Uterus (tissue), 4 donors: ENCODE measurements around the gene CHST9. TPM values are rescaled to one million over a fixed set of nuclear protein-coding genes. Genes with fewer than 3 reads are reported as not detected.
A peak's percentile ranks its signal among the peaks of the same experiment; 100 is the strongest.

ENCODE experiments used
- DNase-seq, 2 donors: peaks; one replicate each; pipeline ENCODE4 v3.0.0-alpha.2; 2019 to 2020
- H3K27ac ChIP-seq, 2 donors: fragments of 200-600 bp; sonication (generic); 1 replicate in 1 of 2; 2 replicates in 1 of 2; pipeline ENCODE4 v1.5.1; 2016 to 2018
- H3K27me3 ChIP-seq, 2 donors: fragments of 200-600 bp; sonication (generic); one replicate each; pipeline ENCODE4 v1.5.1; 2018 to 2019; ENCODE audit warnings: control low read depth in 1 of 2
- H3K36me3 ChIP-seq, 2 donors: fragments of 200-600 bp; sonication (generic); one replicate each; pipeline ENCODE4 v1.5.1; 2019; ENCODE audit warnings: control low read depth in 1 of 2
- H3K4me1 ChIP-seq, 2 donors: fragments of 200-600 bp; sonication (generic); one replicate each; pipeline ENCODE4 v1.5.1; 2018 to 2019; ENCODE audit warnings: control low read depth in 1 of 2
- H3K4me3 ChIP-seq, 2 donors: fragments of 200-600 bp; sonication (generic); 1 replicate in 1 of 2; 2 replicates in 1 of 2; pipeline ENCODE4 v1.5.1; 2018 to 2019; ENCODE audit warnings: mild to moderate bottlenecking in 1 of 2
- H3K9me3 ChIP-seq, 2 donors: fragments of 200-600 bp; sonication (generic); one replicate each; pipeline ENCODE4 v1.5.1; 2019; ENCODE audit warnings: control low read depth in 1 of 2
- POLR2A ChIP-seq, 2 donors: fragments of 450-650 bp; IDR thresholded peaks; one replicate each; pipeline ENCODE4 v1.6.1; 2016; ENCODE audit warnings: antibody characterized with exemption in 2 of 2, mild to moderate bottlenecking in 1 of 2, moderate library complexity in 1 of 2
- intact Hi-C: fragments of 100-400 bp; cut with DNase I; formaldehyde crosslinking; loops from one replicate; pipeline ENCODE4 v1.15.1; 2023; ENCODE audit warnings: low total_unique reads
- total RNA-seq, 4 donors: library from RNA; depleted of rRNA in 3 of 4; stranded (reverse); fragments of >200 nt in 3 of 4; gene quantifications; one replicate each; pipeline versions ENCODE4 v1.1.0 to v1.2.4, GENCODE V29; 2014 to 2023
- TF ChIP-seq, protein P1 (sequence below), 4 experiments: fragments of 200-600 bp in 2 of 4; fragments of 450-650 bp in 2 of 4; sonication (generic) in 2 of 4; IDR thresholded peaks; one replicate each; pipeline ENCODE4 v1.5.1; 2016 to 2019; ENCODE audit warnings: antibody characterized with exemption in 4 of 4, mild to moderate bottlenecking in 2 of 4, moderate library complexity in 1 of 4
- donor health status: DM: yes; HTN: yes; CAD: no.

CHST9 gene
- total RNA-seq, 4 donors from 2014 or later, result 0.21 to 3.7 TPM; not detected in 2

DNA sequence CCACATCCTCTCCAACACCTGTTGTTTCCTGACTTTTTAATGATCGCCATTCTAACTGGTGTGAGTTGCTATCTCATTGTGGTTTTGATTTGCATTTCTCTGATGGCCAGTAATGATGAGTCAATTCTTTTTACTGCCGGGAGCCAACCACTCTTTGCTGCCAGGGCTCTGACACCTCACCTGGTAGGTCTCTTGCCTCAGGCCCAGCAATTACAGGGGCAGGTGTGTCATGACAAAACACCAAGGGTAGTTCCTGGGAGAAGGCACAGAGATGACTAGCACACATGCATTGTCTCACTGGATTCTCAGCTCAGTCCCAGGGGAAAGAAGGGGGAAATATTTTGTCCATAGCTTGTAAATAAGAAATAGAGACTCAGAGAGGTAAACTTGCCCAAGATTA is 122.3 kb downstream of the CHST9 start:
- Histone ChIP-seq H3K4me1 (no peaks in the 10 kb centered on the region), H3K4me3 (no peak overlapping the region), H3K9me3 (no peaks in the 10 kb centered on the region), H3K36me3 (no peaks in the 10 kb centered on the region), H3K27ac (no peak overlapping the region), H3K27me3 (no peaks in the 10 kb centered on the region)
- no peak for DNase-seq
- intact Hi-C loops, result no loop called here
- no peak for TF ChIP-seq POLR2A (IDR thresholded peaks at IDR 0.05)
- TF ChIP-seq, protein P1, sequence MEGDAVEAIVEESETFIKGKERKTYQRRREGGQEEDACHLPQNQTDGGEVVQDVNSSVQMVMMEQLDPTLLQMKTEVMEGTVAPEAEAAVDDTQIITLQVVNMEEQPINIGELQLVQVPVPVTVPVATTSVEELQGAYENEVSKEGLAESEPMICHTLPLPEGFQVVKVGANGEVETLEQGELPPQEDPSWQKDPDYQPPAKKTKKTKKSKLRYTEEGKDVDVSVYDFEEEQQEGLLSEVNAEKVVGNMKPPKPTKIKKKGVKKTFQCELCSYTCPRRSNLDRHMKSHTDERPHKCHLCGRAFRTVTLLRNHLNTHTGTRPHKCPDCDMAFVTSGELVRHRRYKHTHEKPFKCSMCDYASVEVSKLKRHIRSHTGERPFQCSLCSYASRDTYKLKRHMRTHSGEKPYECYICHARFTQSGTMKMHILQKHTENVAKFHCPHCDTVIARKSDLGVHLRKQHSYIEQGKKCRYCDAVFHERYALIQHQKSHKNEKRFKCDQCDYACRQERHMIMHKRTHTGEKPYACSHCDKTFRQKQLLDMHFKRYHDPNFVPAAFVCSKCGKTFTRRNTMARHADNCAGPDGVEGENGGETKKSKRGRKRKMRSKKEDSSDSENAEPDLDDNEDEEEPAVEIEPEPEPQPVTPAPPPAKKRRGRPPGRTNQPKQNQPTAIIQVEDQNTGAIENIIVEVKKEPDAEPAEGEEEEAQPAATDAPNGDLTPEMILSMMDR (IDR thresholded peaks at IDR 0.05), result no peak

DNA sequence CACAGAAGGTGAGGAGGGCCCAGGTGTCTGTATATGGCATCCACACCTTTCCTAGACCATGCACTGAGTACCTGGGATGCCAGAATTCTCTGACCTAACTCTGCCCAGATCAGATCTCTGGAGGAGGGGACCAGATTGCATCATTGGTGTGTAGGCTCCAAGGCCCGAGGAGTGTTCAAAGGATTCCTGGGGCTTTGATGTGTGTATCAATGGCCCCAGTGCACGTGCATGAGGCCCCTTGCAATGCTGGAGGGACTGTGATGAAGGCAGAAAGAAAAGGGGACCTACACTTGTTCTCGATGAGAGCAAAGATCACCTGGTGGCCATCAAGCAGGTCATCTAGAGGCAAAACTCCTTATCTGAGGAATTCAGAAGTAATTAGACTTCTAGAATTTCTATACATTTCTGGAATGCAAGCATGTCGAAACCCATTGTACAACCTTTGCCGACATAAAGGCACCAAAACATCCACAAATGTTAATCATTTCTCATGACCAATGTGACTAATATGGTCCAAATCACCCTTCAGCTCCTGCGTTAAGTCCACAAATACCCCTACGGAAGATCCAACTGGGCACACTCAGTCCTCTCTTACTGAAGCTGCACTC is 123.5 kb downstream of the CHST9 start:
- Histone ChIP-seq H3K27ac (no peak overlapping the region), H3K36me3 (no peaks in the 10 kb centered on the region), H3K4me3 (no peak overlapping the region), H3K27me3 (no peaks in the 10 kb centered on the region), H3K9me3 (no peaks in the 10 kb centered on the region), H3K4me1 (no peaks in the 10 kb centered on the region)
- no peak for DNase-seq
- intact Hi-C loops, result no loop called here
- TF ChIP-seq POLR2A (IDR thresholded peaks at IDR 0.05), result no peak
- TF ChIP-seq, protein P1 (IDR thresholded peaks at IDR 0.05), result no peak

DNA sequence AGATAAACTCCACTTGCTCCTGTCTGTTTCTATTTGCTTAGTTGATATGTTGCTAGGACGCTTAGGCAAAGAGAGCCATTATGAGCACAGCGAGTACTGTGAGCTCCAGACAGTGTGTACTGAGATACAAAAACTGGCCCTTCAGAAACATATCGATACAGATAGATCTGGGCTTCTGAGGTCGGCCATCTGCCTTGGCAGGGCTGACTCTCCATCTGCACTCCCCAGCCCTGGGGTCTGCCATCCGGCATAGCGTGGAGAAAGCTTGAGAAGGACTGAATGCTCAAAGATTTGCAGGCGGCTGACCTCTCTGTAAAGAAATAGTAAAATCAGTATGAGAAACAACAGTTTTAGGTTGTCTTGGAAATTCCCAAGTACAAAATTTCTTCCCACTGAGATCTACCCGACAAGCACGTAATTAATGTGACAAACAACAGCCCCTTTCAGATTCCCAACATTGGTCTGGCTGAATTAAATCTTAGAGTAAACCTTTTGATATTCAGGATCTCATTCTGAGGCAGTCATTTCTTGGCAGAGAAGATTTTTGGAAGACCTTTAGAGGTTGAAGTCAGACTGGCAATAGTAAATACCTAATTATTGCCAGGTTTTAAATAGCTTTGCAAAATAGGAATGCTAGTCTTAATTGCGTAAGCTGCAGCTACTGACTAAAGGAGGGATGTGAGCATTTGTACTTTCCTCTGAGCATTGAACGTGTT is 127.4 kb downstream of the CHST9 start:
- Histone ChIP-seq H3K27ac (peak overlapping the region; percentile 41 to 65), H3K4me1 (no peaks in the 10 kb centered on the region), H3K36me3 (no peaks in the 10 kb centered on the region), H3K9me3 (no peaks in the 10 kb centered on the region), H3K4me3 (no peak overlapping the region), H3K27me3 (no peaks in the 10 kb centered on the region)
- peak in 1 of 2 donors; percentile 19 for DNase-seq
- TF ChIP-seq, protein P1 (IDR thresholded peaks at IDR 0.05), result no peak
- no peak for TF ChIP-seq POLR2A (IDR thresholded peaks at IDR 0.05)
- intact Hi-C loops, result no loop called here

DNA sequence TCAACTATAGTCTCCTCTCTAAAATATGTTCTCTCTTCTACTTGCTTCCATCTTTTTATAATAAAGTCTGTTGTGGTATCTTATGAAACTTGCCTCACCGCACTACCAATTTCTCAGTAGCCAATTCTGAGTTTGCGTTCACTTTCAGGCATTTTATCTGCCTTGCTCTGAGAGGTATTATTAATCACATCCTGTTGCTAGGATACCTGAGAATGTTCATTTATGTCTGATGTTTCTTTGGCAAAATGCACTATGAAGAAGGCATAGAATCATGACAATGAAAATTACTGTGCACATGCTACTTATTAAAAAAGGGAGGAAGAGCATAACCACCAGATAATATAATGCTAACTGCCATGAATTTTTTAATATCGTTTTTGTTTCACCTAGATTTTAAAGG is 130.2 kb downstream of the CHST9 start:
- H3K27ac ChIP-seq, result no peak overlapping the region
- intact Hi-C loops, result no loop called here
- no peaks in the 10 kb centered on the region for H3K27me3 ChIP-seq
- no peak overlapping the region for H3K4me3 ChIP-seq
- no peaks in the 10 kb centered on the region for H3K9me3 ChIP-seq
- no peaks in the 10 kb centered on the region for H3K36me3 ChIP-seq
- DNase-seq, result no peak
- TF ChIP-seq POLR2A (IDR thresholded peaks at IDR 0.05), result no peak
- TF ChIP-seq, protein P1 (IDR thresholded peaks at IDR 0.05), result no peak
- no peaks in the 10 kb centered on the region for H3K4me1 ChIP-seq

DNA sequence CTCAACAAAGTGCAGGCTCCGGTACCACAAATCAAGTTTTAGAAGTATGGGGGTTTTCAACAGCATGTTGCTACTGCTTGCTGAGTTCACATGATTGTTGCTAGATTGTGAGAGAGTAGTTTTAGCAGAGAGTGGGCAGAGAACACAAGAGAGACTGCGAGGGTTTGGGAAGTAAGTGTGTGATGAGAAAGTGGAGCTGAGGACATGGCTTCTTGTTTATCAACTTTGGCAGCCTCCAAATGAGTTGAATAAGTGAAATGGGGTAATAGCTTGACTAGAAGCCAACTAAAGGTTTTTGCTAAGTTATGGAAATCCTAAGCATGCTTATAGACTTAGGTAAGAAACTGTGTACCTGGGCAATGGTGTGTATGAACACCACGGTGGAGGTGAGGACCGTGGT is 135.1 kb downstream of the CHST9 start:
- H3K36me3 ChIP-seq, result no peaks in the 10 kb centered on the region
- H3K4me3 ChIP-seq, result no peak overlapping the region
- H3K9me3 ChIP-seq, result no peaks in the 10 kb centered on the region
- H3K27ac ChIP-seq, result no peak overlapping the region
- H3K27me3 ChIP-seq, result no peaks in the 10 kb centered on the region
- intact Hi-C loops, result no loop called here
- TF ChIP-seq, protein P1 (IDR thresholded peaks at IDR 0.05), result no peak
- no peak for TF ChIP-seq POLR2A (IDR thresholded peaks at IDR 0.05)
- H3K4me1 ChIP-seq, result no peaks in the 10 kb centered on the region
- no peak for DNase-seq
